ENCODE results near the gene HSPB6. TPM values are rescaled to one million over a fixed set of nuclear protein-coding genes. Genes with fewer than 3 reads are reported as not detected.
A peak's percentile ranks its signal among the peaks of the same experiment; 100 is the strongest.

The HSPB6 gene
- total RNA-seq, 1 donor from 2014 or later, result 1.9 TPM

DNA sequence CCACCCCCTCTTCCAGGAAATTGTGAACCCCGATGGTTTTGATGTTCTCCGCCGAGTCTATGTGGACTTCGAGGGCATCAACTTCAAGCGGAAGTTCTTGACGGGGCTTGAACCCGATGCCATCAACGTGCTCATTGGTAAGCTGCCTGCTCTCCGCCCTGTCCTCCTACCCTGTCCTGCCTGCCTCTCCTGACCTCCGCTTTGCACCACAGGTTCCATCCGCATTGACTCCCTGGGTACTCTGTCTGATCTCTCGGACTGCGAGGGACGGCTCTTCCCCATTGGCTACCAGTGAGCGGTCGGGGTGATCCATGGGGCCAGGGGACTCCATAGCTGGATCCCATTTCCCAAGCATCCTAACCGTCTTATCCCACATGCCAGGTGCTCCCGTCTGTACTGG, 26.5 kb downstream of the HSPB6 start:
- no peak for DNase-seq (ENCODE audit: low read depth)
- H3K36me3 ChIP-seq (ENCODE audit: insufficient read depth, low read length), result peaks cover 33% of the 10 kb centered on the region
- no peaks in the 10 kb centered on the region for H3K79me2 ChIP-seq (ENCODE audit: insufficient read depth, low read length)
- no peak for FAIRE-seq
- H3K27ac Mint-ChIP-seq (ENCODE audit: unreplicated experiment), result no peak overlapping the region
- no peak overlapping the region for H3K4me3 ChIP-seq (ENCODE audit: insufficient read depth, low read depth, low read length)
- H3K4me2 ChIP-seq (ENCODE audit: low read length), result no peak overlapping the region
- H3K9me3 Mint-ChIP-seq (ENCODE audit: unreplicated experiment), result no peaks in the 10 kb centered on the region
- H3K27me3 ChIP-seq (ENCODE audit: insufficient read depth, low read length), result no peaks in the 10 kb centered on the region
- no peaks in the 10 kb centered on the region for H3K4me1 Mint-ChIP-seq (ENCODE audit: low read depth, unreplicated experiment)
- H3K9ac ChIP-seq (ENCODE audit: low read length), result no peak overlapping the region
- no peak overlapping the region for H3K27ac ChIP-seq (ENCODE audit: low read depth, low read length)
- no peak overlapping the region for H2AFZ ChIP-seq (ENCODE audit: low read depth, low read length)
- H4K20me1 ChIP-seq (ENCODE audit: insufficient read depth, low read length), result peaks cover 52% of the 10 kb centered on the region
- no peaks in the 10 kb centered on the region for H3K4me1 ChIP-seq (ENCODE audit: insufficient read depth, low read length)
- no peak for TF ChIP-seq EZH2 (IDR thresholded peaks at IDR 0.05; ENCODE audit: insufficient read depth, low read length)
- TF ChIP-seq, protein P1, sequence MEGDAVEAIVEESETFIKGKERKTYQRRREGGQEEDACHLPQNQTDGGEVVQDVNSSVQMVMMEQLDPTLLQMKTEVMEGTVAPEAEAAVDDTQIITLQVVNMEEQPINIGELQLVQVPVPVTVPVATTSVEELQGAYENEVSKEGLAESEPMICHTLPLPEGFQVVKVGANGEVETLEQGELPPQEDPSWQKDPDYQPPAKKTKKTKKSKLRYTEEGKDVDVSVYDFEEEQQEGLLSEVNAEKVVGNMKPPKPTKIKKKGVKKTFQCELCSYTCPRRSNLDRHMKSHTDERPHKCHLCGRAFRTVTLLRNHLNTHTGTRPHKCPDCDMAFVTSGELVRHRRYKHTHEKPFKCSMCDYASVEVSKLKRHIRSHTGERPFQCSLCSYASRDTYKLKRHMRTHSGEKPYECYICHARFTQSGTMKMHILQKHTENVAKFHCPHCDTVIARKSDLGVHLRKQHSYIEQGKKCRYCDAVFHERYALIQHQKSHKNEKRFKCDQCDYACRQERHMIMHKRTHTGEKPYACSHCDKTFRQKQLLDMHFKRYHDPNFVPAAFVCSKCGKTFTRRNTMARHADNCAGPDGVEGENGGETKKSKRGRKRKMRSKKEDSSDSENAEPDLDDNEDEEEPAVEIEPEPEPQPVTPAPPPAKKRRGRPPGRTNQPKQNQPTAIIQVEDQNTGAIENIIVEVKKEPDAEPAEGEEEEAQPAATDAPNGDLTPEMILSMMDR (IDR thresholded peaks at IDR 0.05; ENCODE audit: insufficient read depth, low read depth, low read length), result no peak
- no peaks in the 10 kb centered on the region for H3K27me3 Mint-ChIP-seq (ENCODE audit: low read depth, unreplicated experiment)
- peaks cover 21% of the 10 kb centered on the region for H3K36me3 Mint-ChIP-seq (ENCODE audit: low read depth, unreplicated experiment)
- no peak overlapping the region for H3K4me3 Mint-ChIP-seq (ENCODE audit: unreplicated experiment)
- H3K9me3 ChIP-seq (ENCODE audit: insufficient read depth, low read depth, low read length), result no peaks in the 10 kb centered on the region

DNA sequence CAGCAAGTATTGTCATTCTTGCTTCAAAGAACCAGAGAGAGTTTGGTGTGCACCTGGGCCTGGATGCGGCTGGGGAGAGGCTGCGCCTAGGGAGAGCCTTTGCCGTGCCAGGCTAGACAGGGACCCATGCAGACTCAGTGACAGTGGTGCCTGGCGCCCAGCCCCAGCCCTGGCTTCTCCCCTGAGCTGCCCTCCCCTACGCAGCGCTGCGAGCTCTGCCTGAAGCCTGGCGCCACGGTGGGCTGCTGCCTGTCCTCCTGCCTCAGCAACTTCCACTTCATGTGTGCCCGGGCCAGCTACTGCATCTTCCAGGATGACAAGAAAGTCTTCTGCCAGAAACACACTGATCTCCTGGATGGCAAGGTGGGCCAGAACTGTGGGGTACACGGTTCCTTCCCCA, 27.1 kb downstream of the HSPB6 start:
- Histone ChIP-seq H3K36me3 (ENCODE audit: insufficient read depth, low read length) (peaks cover 39% of the 10 kb centered on the region), H3K27ac (ENCODE audit: low read depth, low read length) (no peak overlapping the region), H3K4me2 (ENCODE audit: low read length) (no peak overlapping the region), H2AFZ (ENCODE audit: low read depth, low read length) (no peak overlapping the region), H3K79me2 (ENCODE audit: insufficient read depth, low read length) (no peaks in the 10 kb centered on the region), H3K4me3 (ENCODE audit: insufficient read depth, low read depth, low read length) (no peak overlapping the region), H3K9ac (ENCODE audit: low read length) (no peak overlapping the region), H4K20me1 (ENCODE audit: insufficient read depth, low read length) (peaks cover 46% of the 10 kb centered on the region), H3K4me1 (ENCODE audit: insufficient read depth, low read length) (no peaks in the 10 kb centered on the region), H3K9me3 (ENCODE audit: insufficient read depth, low read depth, low read length) (no peaks in the 10 kb centered on the region), H3K27me3 (ENCODE audit: insufficient read depth, low read length) (no peaks in the 10 kb centered on the region)
- TF ChIP-seq, protein P1 (IDR thresholded peaks at IDR 0.05; ENCODE audit: insufficient read depth, low read depth, low read length), result no peak
- TF ChIP-seq EZH2 (IDR thresholded peaks at IDR 0.05; ENCODE audit: insufficient read depth, low read length), result no peak
- Mint-ChIP-seq H3K27ac (ENCODE audit: unreplicated experiment) (no peak overlapping the region), H3K4me1 (ENCODE audit: low read depth, unreplicated experiment) (no peaks in the 10 kb centered on the region), H3K27me3 (ENCODE audit: low read depth, unreplicated experiment) (no peaks in the 10 kb centered on the region), H3K36me3 (ENCODE audit: low read depth, unreplicated experiment) (peaks cover 21% of the 10 kb centered on the region), H3K4me3 (ENCODE audit: unreplicated experiment) (no peak overlapping the region), H3K9me3 (ENCODE audit: unreplicated experiment) (no peaks in the 10 kb centered on the region)
- DNase-seq (ENCODE audit: low read depth) (no peak), FAIRE-seq (no peak)

DNA sequence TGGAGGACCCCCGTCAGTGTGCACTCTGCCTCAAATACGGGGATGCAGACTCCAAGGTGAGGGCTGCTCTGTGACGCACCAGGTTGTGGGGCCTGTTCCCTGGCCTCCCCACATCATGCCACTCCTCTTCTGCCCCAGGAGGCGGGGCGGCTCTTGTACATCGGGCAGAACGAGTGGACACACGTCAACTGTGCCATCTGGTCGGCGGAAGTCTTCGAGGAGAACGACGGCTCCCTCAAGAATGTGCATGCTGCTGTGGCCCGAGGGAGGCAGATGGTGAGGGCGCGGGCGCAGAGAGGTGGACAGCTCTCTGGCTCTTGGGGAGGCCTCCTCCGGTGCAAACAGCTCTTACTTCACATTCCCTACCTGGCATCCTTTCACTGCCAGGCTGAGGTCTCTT, 27.8 kb downstream of the HSPB6 start:
- H3K36me3 Mint-ChIP-seq (ENCODE audit: low read depth, unreplicated experiment), result peaks cover 19% of the 10 kb centered on the region
- H3K4me2 ChIP-seq (ENCODE audit: low read length), result no peak overlapping the region
- TF ChIP-seq, protein P1 (IDR thresholded peaks at IDR 0.05; ENCODE audit: insufficient read depth, low read depth, low read length), result no peak
- TF ChIP-seq EZH2 (IDR thresholded peaks at IDR 0.05; ENCODE audit: insufficient read depth, low read length), result no peak
- H3K4me1 Mint-ChIP-seq (ENCODE audit: low read depth, unreplicated experiment), result no peaks in the 10 kb centered on the region
- peak overlapping the region; percentile 41 for H3K27ac Mint-ChIP-seq (ENCODE audit: unreplicated experiment)
- H3K27me3 ChIP-seq (ENCODE audit: insufficient read depth, low read length), result no peaks in the 10 kb centered on the region
- no peak overlapping the region for H3K27ac ChIP-seq (ENCODE audit: low read depth, low read length)
- no peak for FAIRE-seq
- H3K36me3 ChIP-seq (ENCODE audit: insufficient read depth, low read length), result peaks cover 40% of the 10 kb centered on the region
- H3K9ac ChIP-seq (ENCODE audit: low read length), result no peak overlapping the region
- H3K79me2 ChIP-seq (ENCODE audit: insufficient read depth, low read length), result no peaks in the 10 kb centered on the region
- peaks cover 45% of the 10 kb centered on the region for H4K20me1 ChIP-seq (ENCODE audit: insufficient read depth, low read length)
- DNase-seq (ENCODE audit: low read depth), result no peak
- H3K9me3 Mint-ChIP-seq (ENCODE audit: unreplicated experiment), result no peaks in the 10 kb centered on the region
- no peaks in the 10 kb centered on the region for H3K4me1 ChIP-seq (ENCODE audit: insufficient read depth, low read length)
- H2AFZ ChIP-seq (ENCODE audit: low read depth, low read length), result no peak overlapping the region
- no peaks in the 10 kb centered on the region for H3K27me3 Mint-ChIP-seq (ENCODE audit: low read depth, unreplicated experiment)
- H3K4me3 ChIP-seq (ENCODE audit: insufficient read depth, low read depth, low read length), result no peak overlapping the region
- no peaks in the 10 kb centered on the region for H3K9me3 ChIP-seq (ENCODE audit: insufficient read depth, low read depth, low read length)
- peak overlapping the region; percentile 54 for H3K4me3 Mint-ChIP-seq (ENCODE audit: unreplicated experiment)

All from astrocyte (in vitro differentiated cells and primary cell).